LNCAP (cell line): ENCODE data around the gene PRR12.

Experiments used
- TF ChIP-seq, protein P1 (sequence below): fragments of 450-650 bp; IDR thresholded peaks from 2 replicates; pipeline ENCODE4 v1.5.1; 2017; ENCODE audit warnings: mild to moderate bottlenecking

The PRR12 gene

GRCh38 chr19:49594157-49594992 lies 3.4 kb downstream of the PRR12 start:
- TF ChIP-seq, protein P1, sequence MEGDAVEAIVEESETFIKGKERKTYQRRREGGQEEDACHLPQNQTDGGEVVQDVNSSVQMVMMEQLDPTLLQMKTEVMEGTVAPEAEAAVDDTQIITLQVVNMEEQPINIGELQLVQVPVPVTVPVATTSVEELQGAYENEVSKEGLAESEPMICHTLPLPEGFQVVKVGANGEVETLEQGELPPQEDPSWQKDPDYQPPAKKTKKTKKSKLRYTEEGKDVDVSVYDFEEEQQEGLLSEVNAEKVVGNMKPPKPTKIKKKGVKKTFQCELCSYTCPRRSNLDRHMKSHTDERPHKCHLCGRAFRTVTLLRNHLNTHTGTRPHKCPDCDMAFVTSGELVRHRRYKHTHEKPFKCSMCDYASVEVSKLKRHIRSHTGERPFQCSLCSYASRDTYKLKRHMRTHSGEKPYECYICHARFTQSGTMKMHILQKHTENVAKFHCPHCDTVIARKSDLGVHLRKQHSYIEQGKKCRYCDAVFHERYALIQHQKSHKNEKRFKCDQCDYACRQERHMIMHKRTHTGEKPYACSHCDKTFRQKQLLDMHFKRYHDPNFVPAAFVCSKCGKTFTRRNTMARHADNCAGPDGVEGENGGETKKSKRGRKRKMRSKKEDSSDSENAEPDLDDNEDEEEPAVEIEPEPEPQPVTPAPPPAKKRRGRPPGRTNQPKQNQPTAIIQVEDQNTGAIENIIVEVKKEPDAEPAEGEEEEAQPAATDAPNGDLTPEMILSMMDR: no peak

DNA sequence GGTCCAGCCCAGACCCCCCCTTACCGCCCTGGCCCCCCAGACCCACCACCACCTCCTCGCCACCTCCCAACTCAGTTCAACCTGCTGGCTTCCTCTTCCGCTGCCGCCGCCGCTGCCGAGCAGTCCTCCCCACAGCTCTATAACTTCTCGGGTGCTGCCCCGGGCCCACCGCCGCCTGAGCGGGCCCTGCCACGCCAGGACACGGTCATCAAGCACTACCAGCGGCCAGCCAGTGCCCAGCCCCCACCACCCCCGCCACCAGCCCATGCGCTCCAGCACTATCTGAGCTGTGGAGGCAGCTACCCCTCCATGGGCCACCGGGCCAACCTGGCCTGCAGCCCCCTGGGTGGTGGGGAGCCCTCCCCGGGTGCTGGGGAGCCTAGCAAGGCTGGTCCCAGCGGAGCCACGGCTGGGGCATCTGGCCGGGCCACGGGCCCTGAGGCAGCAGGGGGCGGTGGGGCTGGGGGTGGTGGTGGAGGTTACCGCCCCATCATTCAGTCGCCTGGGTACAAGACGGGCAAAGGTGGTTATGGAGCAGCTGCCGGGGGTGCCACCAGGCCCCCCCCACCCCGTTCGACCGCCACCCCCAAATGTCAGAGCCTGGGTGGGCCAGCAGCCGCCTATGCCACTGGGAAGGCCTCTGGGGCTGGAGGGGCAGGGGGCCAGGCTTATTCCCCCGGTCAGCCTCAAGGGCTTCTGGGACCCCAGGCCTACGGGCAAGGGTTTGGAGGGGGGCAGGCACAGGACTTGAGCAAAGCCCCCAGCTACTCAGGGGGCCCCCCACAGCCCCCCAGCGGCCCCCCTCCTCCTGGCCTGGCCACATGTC lies 4.2 kb downstream of the PRR12 start:
- TF ChIP-seq, protein P1: no peak

DNA sequence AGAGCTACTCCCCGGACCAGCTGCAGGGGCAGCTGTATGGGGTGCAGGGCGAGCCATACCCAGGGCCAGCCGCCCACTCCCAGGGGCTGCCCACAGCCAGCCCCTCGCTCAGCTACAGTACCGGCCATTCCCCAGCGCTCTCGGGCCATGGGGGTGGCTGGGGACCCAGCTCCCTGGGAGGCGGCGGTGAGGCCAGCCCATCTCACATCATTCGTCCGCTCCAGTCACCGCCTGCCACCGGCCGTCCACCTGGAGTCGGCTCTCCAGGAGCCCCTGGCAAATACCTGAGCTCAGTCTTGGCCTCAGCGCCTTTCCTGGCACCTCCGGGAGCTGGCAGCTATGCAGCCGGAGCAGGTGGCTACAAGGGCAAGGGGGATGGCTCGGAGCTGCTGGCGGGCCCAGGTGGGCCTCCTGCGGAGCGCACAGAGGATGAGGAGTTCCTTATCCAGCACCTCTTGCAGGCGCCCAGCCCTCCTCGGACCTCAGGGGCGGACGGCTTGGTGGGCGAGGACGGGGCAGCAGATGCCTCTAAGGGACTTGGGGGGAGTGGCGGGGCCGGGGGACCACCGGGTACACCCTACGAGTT lies 4.9 kb downstream of the PRR12 start:
- TF ChIP-seq, protein P1: no peak

GRCh38 chr19:49596407-49596806 lies 5.4 kb downstream of the PRR12 start:
- TF ChIP-seq, protein P1: no peak

DNA sequence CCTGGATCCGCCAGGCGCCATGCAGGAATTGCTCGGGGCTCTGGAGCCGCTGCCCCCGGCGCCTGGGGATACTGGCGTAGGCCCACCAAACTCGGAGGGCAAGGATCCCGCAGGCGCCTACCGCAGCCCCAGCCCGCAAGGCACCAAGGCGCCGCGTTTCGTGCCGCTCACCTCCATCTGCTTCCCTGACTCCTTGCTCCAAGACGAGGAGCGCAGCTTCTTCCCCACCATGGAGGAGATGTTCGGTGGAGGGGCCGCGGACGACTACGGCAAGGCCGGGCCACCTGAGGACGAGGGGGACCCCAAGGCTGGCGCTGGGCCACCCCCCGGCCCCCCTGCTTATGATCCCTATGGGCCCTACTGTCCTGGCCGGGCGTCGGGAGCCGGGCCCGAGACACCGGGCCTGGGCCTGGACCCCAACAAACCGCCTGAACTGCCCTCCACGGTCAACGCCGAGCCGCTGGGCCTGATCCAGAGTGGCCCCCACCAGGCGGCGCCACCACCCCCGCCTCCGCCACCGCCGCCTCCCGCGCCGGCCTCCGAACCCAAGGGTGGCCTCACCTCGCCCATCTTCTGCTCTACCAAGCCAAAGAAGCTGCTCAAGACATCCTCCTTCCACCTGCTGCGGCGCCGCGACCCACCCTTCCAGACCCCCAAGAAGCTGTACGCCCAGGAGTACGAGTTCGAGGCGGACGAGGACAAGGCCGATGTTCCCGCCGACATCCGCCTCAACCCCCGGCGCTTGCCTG lies 6.1 kb downstream of the PRR12 start:
- TF ChIP-seq, protein P1: no peak

GRCh38 chr19:49597703-49597974 lies 6.7 kb downstream of the PRR12 start:
- TF ChIP-seq, protein P1: no peak
